Measurements from ENCODE around the gene PISD. TPM values are rescaled to one million over a fixed set of nuclear protein-coding genes. Genes with fewer than 3 reads are reported as not detected.

PISD gene
- total and polyA plus RNA-seq, 2 of the 8 experiments (the other 6 are each of a cell fraction or from before 2014, with no cell fraction given): 47.8 to 48.2 TPM

DNA sequence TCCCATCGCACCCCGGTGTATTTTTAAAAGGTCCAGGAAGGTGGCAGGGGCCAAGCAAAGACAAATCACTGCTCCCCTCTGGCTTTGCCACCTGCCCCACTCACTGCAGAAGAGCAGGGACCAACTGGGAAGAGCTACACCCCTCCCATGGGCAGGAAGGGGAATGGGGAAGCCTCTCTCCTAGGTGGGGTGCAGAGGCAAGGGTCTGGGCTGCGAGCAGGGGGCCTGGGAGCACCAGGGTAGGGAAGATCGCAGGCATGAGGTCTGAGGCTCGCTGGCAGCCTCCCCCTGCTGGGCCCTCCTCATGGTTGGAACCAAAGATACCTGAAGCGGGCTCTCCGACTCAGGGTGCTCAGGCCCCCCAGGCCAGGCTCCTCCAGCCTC, 36.8 kb downstream of the PISD start:
- Histone ChIP-seq H3K4ac (replicated peaks; ENCODE audit: insufficient read length, low read depth, low read length) (peak overlapping the region; percentile 91), H2BK5ac (ENCODE audit: low read depth, low read length) (peak overlapping the region; percentile 63; the same call in 1 of the 2 replicates), H2AFZ (ENCODE audit: low read length) (no peak overlapping the region), H2BK20ac (ENCODE audit: low read length) (no peak overlapping the region), H3K23me2 (ENCODE audit: low read depth, low read length) (peaks cover 7% of the 10 kb centered on the region; the same call in 1 of the 2 replicates), H3K4me1 (replicated peaks in 1 of 4; ENCODE audit: control insufficient read depth in 3 of 4, insufficient read depth in 4 of 4, low read length in 3 of 4) (peaks cover 5 to 43% (median 30%) of the 10 kb centered on the region in 4 experiments), H4K20me1 (replicated peaks in 1 of 2; ENCODE audit: control insufficient read depth in 1 of 2, insufficient read depth in 2 of 2, low read length in 2 of 2) (peaks cover 18 to 51% of the 10 kb centered on the region in 2 experiments), H3K27ac (ENCODE audit: low read depth, low read length) (no peak overlapping the region), H3K4me2 (ENCODE audit: insufficient read depth in 1 of 2, low read depth in 2 of 2, low read length in 2 of 2) (peak overlapping the region; percentile 40 to 60), H4K5ac (ENCODE audit: insufficient read length, low read depth, low read length) (peak overlapping the region; percentile 18), H3K23ac (ENCODE audit: insufficient read length) (no peak overlapping the region), H3K18ac (ENCODE audit: extremely low read depth, low read length) (no peak overlapping the region; the same call in 1 of the 2 replicates), H2AK5ac (ENCODE audit: low read depth, low read length) (no peak overlapping the region), H3K79me1 (ENCODE audit: low read depth, low read length) (peaks cover 43% of the 10 kb centered on the region), H3K9me3 (ENCODE audit: insufficient read depth in 2 of 2, low read depth in 1 of 2, low read length in 1 of 2) (no peaks in the 10 kb centered on the region), H3K36me3 (ENCODE audit: control insufficient read depth in 2 of 4, insufficient read depth in 4 of 4, low read length in 3 of 4) (peaks cover 0 to 10% (median 2%) of the 10 kb centered on the region in 4 experiments; a peak in 6 of 8 replicates), H3K4me3 (ENCODE audit: extremely low read depth in 1 of 4, insufficient read depth in 2 of 4, low read depth in 3 of 4, low read length in 4 of 4) (peak overlapping the region in 2 of 4 experiments; percentile 19 to 40; a peak in 4 of 8 replicates), H3K27me3 (replicated peaks in 1 of 4; ENCODE audit: control insufficient read depth in 3 of 4, extremely low read depth in 1 of 4, insufficient read depth in 3 of 4, low read length in 3 of 4) (no peaks in the 10 kb centered on the region), H3K9ac (replicated peaks in 1 of 4; ENCODE audit: extremely low read depth in 1 of 4, low read depth in 3 of 4, low read length in 3 of 4) (no peak overlapping the region; a peak in 1 of 7 replicates), H3K14ac (ENCODE audit: insufficient read length) (no peak overlapping the region), H3K56ac (replicated peaks; ENCODE audit: insufficient read length, low read depth, low read length) (no peak overlapping the region), H2BK12ac (ENCODE audit: low read depth, low read length) (peak overlapping the region; percentile 39; the same call in 1 of the 2 replicates), H4K91ac (replicated peaks; ENCODE audit: insufficient read length, low read length) (peak overlapping the region; percentile 71), H2BK120ac (replicated peaks; ENCODE audit: low read depth, low read length) (no peak overlapping the region), H4K8ac (ENCODE audit: extremely low read depth, insufficient read depth, low read length) (no peak overlapping the region), H2BK15ac (ENCODE audit: low read length) (peak overlapping the region; percentile 61; the same call in 1 of the 2 replicates), H3K79me2 (ENCODE audit: control insufficient read depth in 1 of 2, insufficient read depth in 2 of 2, low read length in 2 of 2) (peaks cover 0 to 62% of the 10 kb centered on the region in 2 experiments; a peak in 2 of 4 replicates)
- FAIRE-seq (no peak), DNase-seq (ENCODE audit: low read depth in 1 of 2, low spot score in 2 of 2) (no peak)
- WGBS, 2 experiments (ENCODE audit: extremely low coverage in 1 of 2, insufficient coverage in 1 of 2, insufficient read length in 1 of 2, insufficient replicate concordance in 2 of 2, low coverage in 1 of 2, low lambda C conversion rate in 2 of 2, missing lambda C conversion rate in 1 of 2): 83% methylated on average over 6 of the region's 7 CpGs; no CpG with 5 or more reads in 1 of the 2 experiments
- ChIA-PET CTCF (ENCODE audit: partially characterized antibody) (interaction anchor here (0.8 to 2.9 kb wide), 10 partner anchors 8 to 69 kb away, joined by 3 to 9 read pairs (median 6); no protein-coding TSS in a partner anchor), POLR2A (ENCODE audit: partially characterized antibody) (interaction anchor here (1.4 to 1.9 kb wide), 7 partner anchors 9 to 66 kb away, joined by 3 to 9 read pairs (median 5); partner anchors contain the start of gene PISD)
- no peak for TF ChIP-seq SIN3A (conservative IDR thresholded peaks at IDR 0.05 in 1 of 2, IDR thresholded peaks at IDR 0.05 in 1 of 2; ENCODE audit: low read depth in 1 of 2, low read length in 2 of 2)
- no peak for TF ChIP-seq CEBPB (IDR thresholded peaks at IDR 0.05; ENCODE audit: low read depth, low read length)
- TF ChIP-seq, protein P1, sequence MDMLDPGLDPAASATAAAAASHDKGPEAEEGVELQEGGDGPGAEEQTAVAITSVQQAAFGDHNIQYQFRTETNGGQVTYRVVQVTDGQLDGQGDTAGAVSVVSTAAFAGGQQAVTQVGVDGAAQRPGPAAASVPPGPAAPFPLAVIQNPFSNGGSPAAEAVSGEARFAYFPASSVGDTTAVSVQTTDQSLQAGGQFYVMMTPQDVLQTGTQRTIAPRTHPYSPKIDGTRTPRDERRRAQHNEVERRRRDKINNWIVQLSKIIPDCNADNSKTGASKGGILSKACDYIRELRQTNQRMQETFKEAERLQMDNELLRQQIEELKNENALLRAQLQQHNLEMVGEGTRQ (IDR thresholded peaks at IDR 0.05; ENCODE audit: low read length): no peak
- TF ChIP-seq JUN (IDR thresholded peaks at IDR 0.05; ENCODE audit: low read depth, low read length): no peak
- no peak for TF ChIP-seq SRF (IDR thresholded peaks at IDR 0.05; ENCODE audit: low read depth, low read length)
- TF ChIP-seq CBX8 (IDR thresholded peaks at IDR 0.05; ENCODE audit: borderline replicate concordance, low read depth, low read length): no peak

All from H1 (cell line).